ENCODE results near the gene HEXB. TPM values are rescaled to one million over a fixed set of nuclear protein-coding genes. Genes with fewer than 3 reads are reported as not detected.

HEXB gene
- total and polyA plus RNA-seq, 2 of the 13 experiments (the other 11 are each of a cell fraction or from before 2014, with no cell fraction given): 100 to 104 TPM

DNA sequence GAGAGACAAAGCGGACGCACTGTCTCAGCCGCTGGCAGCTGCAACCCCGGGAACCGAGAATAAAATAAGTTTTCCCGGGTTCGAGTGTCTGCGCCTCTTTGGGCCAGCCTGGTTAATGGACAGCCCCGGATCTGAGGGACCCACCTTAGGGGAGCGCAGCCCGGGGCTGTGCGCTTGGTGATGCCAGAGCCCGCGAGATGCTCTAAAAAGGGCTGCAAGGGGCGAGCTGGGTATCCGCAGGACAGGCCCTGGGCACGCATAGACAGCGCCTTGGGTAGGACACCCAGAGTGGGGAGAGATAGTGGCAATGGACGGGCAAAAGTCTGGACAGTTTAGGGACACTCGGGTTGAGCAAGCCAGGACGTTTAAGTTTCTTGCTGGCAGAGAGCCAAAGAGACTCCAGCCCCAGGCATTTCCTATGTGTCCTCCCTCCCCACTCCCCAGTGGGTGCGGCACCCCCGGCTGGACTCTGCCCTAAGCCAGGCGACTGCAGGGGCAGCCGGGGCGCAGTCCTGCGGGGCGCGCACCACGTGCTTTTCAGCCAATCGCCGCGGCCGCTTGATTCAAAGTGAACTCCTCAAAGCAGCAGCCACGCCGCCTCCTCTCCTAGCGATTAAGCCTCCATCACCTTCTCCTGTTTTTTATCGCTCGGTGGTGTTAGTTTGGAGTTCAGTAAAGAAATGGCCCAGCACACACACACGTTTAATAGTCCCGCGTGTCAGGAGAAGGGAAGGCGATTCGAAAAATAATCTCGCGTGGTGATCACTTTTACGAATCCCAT lies 43.9 kb upstream of the HEXB start (continued):
- TF ChIP-seq, protein P1, sequence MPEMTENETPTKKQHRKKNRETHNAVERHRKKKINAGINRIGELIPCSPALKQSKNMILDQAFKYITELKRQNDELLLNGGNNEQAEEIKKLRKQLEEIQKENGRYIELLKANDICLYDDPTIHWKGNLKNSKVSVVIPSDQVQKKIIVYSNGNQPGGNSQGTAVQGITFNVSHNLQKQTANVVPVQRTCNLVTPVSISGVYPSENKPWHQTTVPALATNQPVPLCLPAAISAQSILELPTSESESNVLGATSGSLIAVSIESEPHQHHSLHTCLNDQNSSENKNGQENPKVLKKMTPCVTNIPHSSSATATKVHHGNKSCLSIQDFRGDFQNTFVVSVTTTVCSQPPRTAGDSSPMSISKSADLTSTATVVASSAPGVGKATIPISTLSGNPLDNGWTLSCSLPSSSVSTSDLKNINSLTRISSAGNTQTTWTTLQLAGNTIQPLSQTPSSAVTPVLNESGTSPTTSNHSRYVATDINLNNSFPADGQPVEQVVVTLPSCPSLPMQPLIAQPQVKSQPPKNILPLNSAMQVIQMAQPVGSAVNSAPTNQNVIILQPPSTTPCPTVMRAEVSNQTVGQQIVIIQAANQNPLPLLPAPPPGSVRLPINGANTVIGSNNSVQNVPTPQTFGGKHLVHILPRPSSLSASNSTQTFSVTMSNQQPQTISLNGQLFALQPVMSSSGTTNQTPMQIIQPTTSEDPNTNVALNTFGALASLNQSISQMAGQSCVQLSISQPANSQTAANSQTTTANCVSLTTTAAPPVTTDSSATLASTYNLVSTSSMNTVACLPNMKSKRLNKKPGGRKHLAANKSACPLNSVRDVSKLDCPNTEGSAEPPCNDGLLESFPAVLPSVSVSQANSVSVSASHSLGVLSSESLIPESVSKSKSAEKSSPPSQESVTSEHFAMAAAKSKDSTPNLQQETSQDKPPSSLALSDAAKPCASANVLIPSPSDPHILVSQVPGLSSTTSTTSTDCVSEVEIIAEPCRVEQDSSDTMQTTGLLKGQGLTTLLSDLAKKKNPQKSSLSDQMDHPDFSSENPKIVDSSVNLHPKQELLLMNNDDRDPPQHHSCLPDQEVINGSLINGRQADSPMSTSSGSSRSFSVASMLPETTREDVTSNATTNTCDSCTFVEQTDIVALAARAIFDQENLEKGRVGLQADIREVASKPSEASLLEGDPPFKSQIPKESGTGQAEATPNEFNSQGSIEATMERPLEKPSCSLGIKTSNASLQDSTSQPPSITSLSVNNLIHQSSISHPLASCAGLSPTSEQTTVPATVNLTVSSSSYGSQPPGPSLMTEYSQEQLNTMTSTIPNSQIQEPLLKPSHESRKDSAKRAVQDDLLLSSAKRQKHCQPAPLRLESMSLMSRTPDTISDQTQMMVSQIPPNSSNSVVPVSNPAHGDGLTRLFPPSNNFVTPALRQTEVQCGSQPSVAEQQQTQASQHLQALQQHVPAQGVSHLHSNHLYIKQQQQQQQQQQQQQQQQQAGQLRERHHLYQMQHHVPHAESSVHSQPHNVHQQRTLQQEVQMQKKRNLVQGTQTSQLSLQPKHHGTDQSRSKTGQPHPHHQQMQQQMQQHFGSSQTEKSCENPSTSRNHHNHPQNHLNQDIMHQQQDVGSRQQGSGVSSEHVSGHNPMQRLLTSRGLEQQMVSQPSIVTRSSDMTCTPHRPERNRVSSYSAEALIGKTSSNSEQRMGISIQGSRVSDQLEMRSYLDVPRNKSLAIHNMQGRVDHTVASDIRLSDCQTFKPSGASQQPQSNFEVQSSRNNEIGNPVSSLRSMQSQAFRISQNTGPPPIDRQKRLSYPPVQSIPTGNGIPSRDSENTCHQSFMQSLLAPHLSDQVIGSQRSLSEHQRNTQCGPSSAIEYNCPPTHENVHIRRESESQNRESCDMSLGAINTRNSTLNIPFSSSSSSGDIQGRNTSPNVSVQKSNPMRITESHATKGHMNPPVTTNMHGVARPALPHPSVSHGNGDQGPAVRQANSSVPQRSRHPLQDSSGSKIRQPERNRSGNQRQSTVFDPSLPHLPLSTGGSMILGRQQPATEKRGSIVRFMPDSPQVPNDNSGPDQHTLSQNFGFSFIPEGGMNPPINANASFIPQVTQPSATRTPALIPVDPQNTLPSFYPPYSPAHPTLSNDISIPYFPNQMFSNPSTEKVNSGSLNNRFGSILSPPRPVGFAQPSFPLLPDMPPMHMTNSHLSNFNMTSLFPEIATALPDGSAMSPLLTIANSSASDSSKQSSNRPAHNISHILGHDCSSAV (CRISPR knock-in tag; IDR thresholded peaks at IDR 0.05; ENCODE audit: borderline replicate concordance): no peak
- TF ChIP-seq SP140L (CRISPR knock-in tag; IDR thresholded peaks at IDR 0.05; ENCODE audit: borderline replicate concordance) (no peak), ZNF709 (CRISPR knock-in tag; IDR thresholded peaks at IDR 0.05) (no peak), RARG (CRISPR knock-in tag; IDR thresholded peaks at IDR 0.05; ENCODE audit: low read depth) (no peak), MAF1 (CRISPR knock-in tag; IDR thresholded peaks at IDR 0.05; ENCODE audit: borderline replicate concordance) (no peak), ZBTB21 (CRISPR knock-in tag; IDR thresholded peaks at IDR 0.05) (no peak), DNMT1 (CRISPR knock-in tag; IDR thresholded peaks at IDR 0.05) (no peak), KDM1A (CRISPR knock-in tag; IDR thresholded peaks at IDR 0.05) (no peak), ZNF17 (CRISPR knock-in tag; IDR thresholded peaks at IDR 0.05) (no peak), SALL1 (CRISPR knock-in tag; IDR thresholded peaks at IDR 0.05) (peak; percentile 80), POGZ (CRISPR knock-in tag; IDR thresholded peaks at IDR 0.05) (peak; percentile 78), CAMTA2 (CRISPR knock-in tag; IDR thresholded peaks at IDR 0.05; ENCODE audit: borderline replicate concordance) (no peak), ZNF264 (CRISPR knock-in tag; IDR thresholded peaks at IDR 0.05) (peak; percentile 88), GATA4 (IDR thresholded peaks at IDR 0.05; ENCODE audit: borderline replicate concordance, low read depth) (0 out of 2 replicates have a peak, but pooled peaks have one; percentile 13), ZNF230 (CRISPR knock-in tag; IDR thresholded peaks at IDR 0.05) (peak; percentile 52; the same call in 1 of the 2 replicates), ZSCAN21 (CRISPR knock-in tag; IDR thresholded peaks at IDR 0.05; ENCODE audit: borderline replicate concordance) (no peak)
- TF ChIP-seq, protein P2, sequence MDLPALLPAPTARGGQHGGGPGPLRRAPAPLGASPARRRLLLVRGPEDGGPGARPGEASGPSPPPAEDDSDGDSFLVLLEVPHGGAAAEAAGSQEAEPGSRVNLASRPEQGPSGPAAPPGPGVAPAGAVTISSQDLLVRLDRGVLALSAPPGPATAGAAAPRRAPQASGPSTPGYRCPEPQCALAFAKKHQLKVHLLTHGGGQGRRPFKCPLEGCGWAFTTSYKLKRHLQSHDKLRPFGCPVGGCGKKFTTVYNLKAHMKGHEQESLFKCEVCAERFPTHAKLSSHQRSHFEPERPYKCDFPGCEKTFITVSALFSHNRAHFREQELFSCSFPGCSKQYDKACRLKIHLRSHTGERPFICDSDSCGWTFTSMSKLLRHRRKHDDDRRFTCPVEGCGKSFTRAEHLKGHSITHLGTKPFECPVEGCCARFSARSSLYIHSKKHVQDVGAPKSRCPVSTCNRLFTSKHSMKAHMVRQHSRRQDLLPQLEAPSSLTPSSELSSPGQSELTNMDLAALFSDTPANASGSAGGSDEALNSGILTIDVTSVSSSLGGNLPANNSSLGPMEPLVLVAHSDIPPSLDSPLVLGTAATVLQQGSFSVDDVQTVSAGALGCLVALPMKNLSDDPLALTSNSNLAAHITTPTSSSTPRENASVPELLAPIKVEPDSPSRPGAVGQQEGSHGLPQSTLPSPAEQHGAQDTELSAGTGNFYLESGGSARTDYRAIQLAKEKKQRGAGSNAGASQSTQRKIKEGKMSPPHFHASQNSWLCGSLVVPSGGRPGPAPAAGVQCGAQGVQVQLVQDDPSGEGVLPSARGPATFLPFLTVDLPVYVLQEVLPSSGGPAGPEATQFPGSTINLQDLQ (CRISPR knock-in tag; IDR thresholded peaks at IDR 0.05): peak; percentile 64; the same call in 1 of the 2 replicates
- TF ChIP-seq, protein P3, sequence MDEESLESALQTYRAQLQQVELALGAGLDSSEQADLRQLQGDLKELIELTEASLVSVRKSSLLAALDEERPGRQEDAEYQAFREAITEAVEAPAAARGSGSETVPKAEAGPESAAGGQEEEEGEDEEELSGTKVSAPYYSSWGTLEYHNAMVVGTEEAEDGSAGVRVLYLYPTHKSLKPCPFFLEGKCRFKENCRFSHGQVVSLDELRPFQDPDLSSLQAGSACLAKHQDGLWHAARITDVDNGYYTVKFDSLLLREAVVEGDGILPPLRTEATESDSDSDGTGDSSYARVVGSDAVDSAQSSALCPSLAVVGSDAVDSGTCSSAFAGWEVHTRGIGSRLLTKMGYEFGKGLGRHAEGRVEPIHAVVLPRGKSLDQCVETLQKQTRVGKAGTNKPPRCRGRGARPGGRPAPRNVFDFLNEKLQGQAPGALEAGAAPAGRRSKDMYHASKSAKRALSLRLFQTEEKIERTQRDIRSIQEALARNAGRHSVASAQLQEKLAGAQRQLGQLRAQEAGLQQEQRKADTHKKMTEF (CRISPR knock-in tag; IDR thresholded peaks at IDR 0.05): no peak; the same call in 1 of the 2 replicates

Measured in HepG2 (cell line).